IMR-90 (cell line): ENCODE measurements around the gene PKDCC. TPM values are rescaled to one million over a fixed set of nuclear protein-coding genes. Genes with fewer than 3 reads are reported as not detected.

Experiments
- ATAC-seq: fragments of 200-7000 bp; cut with Tn5 transposase; 2 replicates; pipeline ENCODE4 v1.9.1; 2020; ENCODE audit warnings: low read depth, mild to moderate bottlenecking, moderate library complexity
- BruUV-seq: library from RNA; stranded (reverse); fragments of 400-500 nt; replicated peaks from 2 replicates; lab custom pipeline; 2021; lab: Mats Ljungman, UMichigan
- CTCF ChIA-PET: fragments of 300-600 bp; formaldehyde crosslinking; extraction: SDS; loops from one replicate; lab custom pipeline; 2021; ENCODE audit warnings: antibody characterized with exemption; lab: Yijun Ruan, JAX
- POLR2A ChIA-PET: fragments of 300-600 bp; sonication (Branson Sonifier 250); formaldehyde crosslinking; loops from one replicate; lab custom pipeline; 2022; ENCODE audit warnings: antibody characterized with exemption; ENCODE audit not compliant: unreplicated experiment; lab: Charles Lee
- DNase-seq: peaks from one replicate; pipeline ENCODE4 v3.0.0; 2013
- H2AFZ ChIP-seq: replicated peaks from 2 replicates; pipeline ENCODE3; 2013; ENCODE audit warnings: low read length, mild to moderate bottlenecking; ENCODE audit not compliant: poor library complexity
- H2AK5ac ChIP-seq: 2 replicates; pipeline ENCODE4 v1.6.1; 2013; ENCODE audit warnings: low read depth, low read length, inconsistent platforms
- H2AK9ac ChIP-seq: replicated peaks from 2 replicates; pipeline ENCODE3; 2013; ENCODE audit warnings: mild to moderate bottlenecking, low read depth, low read length, moderate library complexity; ENCODE audit not compliant: poor library complexity
- H2BK120ac ChIP-seq: 2 replicates; pipeline ENCODE4 v1.6.1; 2013; ENCODE audit warnings: low read depth, low read length, inconsistent platforms
- H2BK15ac ChIP-seq: 3 replicates; pipeline ENCODE4 v1.6.1; 2013; ENCODE audit warnings: low read depth, low read length, inconsistent platforms
- H2BK20ac ChIP-seq: 2 replicates; pipeline ENCODE4 v1.6.1; 2013; ENCODE audit warnings: low read depth, mild to moderate bottlenecking, inconsistent platforms, low read length, moderate library complexity
- H2BK5ac ChIP-seq: 2 replicates; pipeline ENCODE4 v1.6.1; 2013; ENCODE audit warnings: mild to moderate bottlenecking, low read depth, low read length, inconsistent platforms; ENCODE audit not compliant: poor library complexity, severe bottlenecking
- H3K14ac ChIP-seq: replicated peaks from 2 replicates; pipeline ENCODE4 v1.6.1; 2013; ENCODE audit warnings: low read depth, low read length, inconsistent platforms
- H3K18ac ChIP-seq: 2 replicates; pipeline ENCODE4 v1.6.1; 2013; ENCODE audit warnings: low read depth, low read length, control low read depth
- H3K23ac ChIP-seq: 2 replicates; pipeline ENCODE4 v1.6.1; 2013; ENCODE audit warnings: low read depth, low read length, inconsistent platforms
- H3K27ac ChIP-seq: 2 replicates; pipeline ENCODE4 v1.5.1; 2013; ENCODE audit warnings: mild to moderate bottlenecking, control low read depth, low read length; ENCODE audit not compliant: insufficient read depth
- H3K27me3 ChIP-seq: 2 replicates; pipeline ENCODE4 v1.6.1; 2013; ENCODE audit warnings: low read length; ENCODE audit not compliant: control insufficient read depth, insufficient read depth
- H3K36me3 ChIP-seq: 2 replicates; pipeline ENCODE4 v1.6.1; 2013; ENCODE audit warnings: low read length, mixed read lengths; ENCODE audit not compliant: control insufficient read depth, insufficient read depth
- H3K4ac ChIP-seq: 2 replicates; pipeline ENCODE4 v1.6.1; 2013; ENCODE audit warnings: low read depth, low read length, inconsistent platforms
- H3K4me1 ChIP-seq: 2 replicates; pipeline ENCODE4 v1.6.1; 2013; ENCODE audit warnings: low read length, mixed read lengths; ENCODE audit not compliant: control insufficient read depth, insufficient read depth
- H3K4me2 ChIP-seq: 2 replicates; pipeline ENCODE4 v1.6.1; 2013; ENCODE audit warnings: low read depth, mild to moderate bottlenecking, control low read depth, low read length, moderate library complexity
- H3K4me3 ChIP-seq: 2 replicates; pipeline ENCODE4 v1.5.1; 2013; ENCODE audit warnings: low read depth, mild to moderate bottlenecking, control low read depth, low read length, moderate library complexity; ENCODE audit not compliant: insufficient read depth
- H3K56ac ChIP-seq: 2 replicates; pipeline ENCODE4 v1.6.1; 2013; ENCODE audit warnings: low read length, inconsistent platforms; ENCODE audit not compliant: insufficient read depth; ENCODE audit errors: extremely low read depth
- H3K79me1 ChIP-seq, 2 experiments: 2 replicates each; pipeline ENCODE4 v1.6.1; 2013; ENCODE audit warnings: low read length in 2 of 2, inconsistent platforms in 1 of 2, low read depth in 1 of 2
- H3K9ac ChIP-seq: 2 replicates; pipeline ENCODE4 v1.6.1; 2013; ENCODE audit warnings: low read depth, low read length, control low read depth
- H3K9me1 ChIP-seq: 2 replicates; pipeline ENCODE4 v1.6.1; 2013; ENCODE audit warnings: low read length, inconsistent platforms; ENCODE audit not compliant: insufficient read depth
- H3K9me3 ChIP-seq: 2 replicates; pipeline ENCODE4 v1.6.1; 2013; ENCODE audit warnings: low read length; ENCODE audit not compliant: control insufficient read depth, insufficient read depth
- H4K20me1 ChIP-seq: 2 replicates; pipeline ENCODE4 v1.6.1; 2013; ENCODE audit warnings: low read length, inconsistent platforms; ENCODE audit not compliant: insufficient read depth
- H4K5ac ChIP-seq: 2 replicates; pipeline ENCODE4 v1.6.1; 2013; ENCODE audit warnings: mild to moderate bottlenecking, low read depth, low read length, control low read depth
- H4K8ac ChIP-seq, 2 experiments: 2 replicates each; pipeline ENCODE4 v1.6.1; 2013; ENCODE audit warnings: low read depth in 2 of 2, low read length in 2 of 2, control low read depth in 1 of 2, inconsistent platforms in 1 of 2
- H4K91ac ChIP-seq: 2 replicates; pipeline ENCODE4 v1.6.1; 2013; ENCODE audit warnings: low read depth, low read length, inconsistent platforms; ENCODE audit not compliant: insufficient read depth
- BHLHE40 ChIP-seq: fragments of 150-350 bp; IDR thresholded peaks from 2 replicates; pipeline ENCODE4 v1.6.1; 2016; ENCODE audit warnings: mild to moderate bottlenecking, low read depth, low read length
- CHD1 ChIP-seq: IDR thresholded peaks from 2 replicates; pipeline ENCODE4 v1.6.1; 2012; ENCODE audit warnings: low read depth, low read length, improper control_type of control experiment
- MXI1 ChIP-seq: IDR thresholded peaks from 2 replicates; pipeline ENCODE4 v1.6.1; 2012; ENCODE audit warnings: low read depth, mild to moderate bottlenecking, low read length, moderate library complexity, borderline replicate concordance
- NFE2L2 ChIP-seq: fragments of 150-350 bp; IDR thresholded peaks from 2 replicates; pipeline ENCODE4 v1.6.1; 2016; ENCODE audit warnings: low read depth, mild to moderate bottlenecking, low read length
- RCOR1 ChIP-seq: IDR thresholded peaks from 2 replicates; pipeline ENCODE4 v1.6.1; 2012; ENCODE audit warnings: mild to moderate bottlenecking, low read length, improper control_type of control experiment; ENCODE audit not compliant: insufficient replicate concordance
- RFX5 ChIP-seq: IDR thresholded peaks from 2 replicates; pipeline ENCODE4 v1.8.0; 2012; ENCODE audit warnings: low read depth, mild to moderate bottlenecking, low read length, moderate library complexity
- SMC3 ChIP-seq: fragments of 150-350 bp; IDR thresholded peaks from 2 replicates; pipeline ENCODE4 v1.6.1; 2016; ENCODE audit warnings: low read depth, mild to moderate bottlenecking, antibody characterized with exemption, low read length, moderate library complexity
- WGBS, 2 experiments: methylation state at CpG; one replicate each; pipeline versions ENCODE4 v1.1.5 to v1.1.7; 2013; ENCODE audit warnings: missing lambda C conversion rate in 2 of 2; ENCODE audit not compliant: insufficient read length in 1 of 2; ENCODE audit errors: extremely low coverage in 2 of 2; 5-methylcytosine and 5-hydroxymethylcytosine counted together
- dilution Hi-C: fragments of 300-500 bp; cut with HindIII; formaldehyde crosslinking; loops from one replicate; pipeline ENCODE4 v1.14.3; 2018; ENCODE audit warnings: low sequenced_read_pairs; ENCODE audit not compliant: unreplicated experiment
- in situ Hi-C: fragments of 300-500 bp; cut with MboI; formaldehyde crosslinking; loops from 3 replicates; pipeline ENCODE4 v1.14.3; 2019; ENCODE audit warnings: low sequenced_read_pairs, inconsistent platforms, mixed read lengths
- intact Hi-C: fragments of 100-400 bp; cut with micrococcal nuclease; formaldehyde crosslinking; loops from 2 replicates; pipeline ENCODE4 v1.10.0; 2022
- polyA plus RNA-seq, 3 experiments: library from polyadenylated mRNA; depleted of rRNA; stranded (reverse); fragments of >200 nt; gene quantifications; 2 replicates each; pipeline ENCODE4 v1.2.3, GENCODE V29; 2012; ENCODE audit warnings: low replicate concordance in 1 of 3
- total RNA-seq: library from RNA; depleted of rRNA; stranded (reverse); fragments of >200 nt; gene quantifications from 2 replicates; pipeline ENCODE4 v1.2.3, GENCODE V29; 2012
- TF ChIP-seq, protein P1 (sequence below): conservative IDR thresholded peaks from 2 replicates; pipeline ENCODE4 v1.5.1; 2012; ENCODE audit warnings: mild to moderate bottlenecking, low read depth, low read length, improper control_type of control experiment

Gene PKDCC
- total and polyA plus RNA-seq, 2 of the 4 experiments (the other 2 are of a cell fraction): 55.6 to 95.7 TPM

DNA sequence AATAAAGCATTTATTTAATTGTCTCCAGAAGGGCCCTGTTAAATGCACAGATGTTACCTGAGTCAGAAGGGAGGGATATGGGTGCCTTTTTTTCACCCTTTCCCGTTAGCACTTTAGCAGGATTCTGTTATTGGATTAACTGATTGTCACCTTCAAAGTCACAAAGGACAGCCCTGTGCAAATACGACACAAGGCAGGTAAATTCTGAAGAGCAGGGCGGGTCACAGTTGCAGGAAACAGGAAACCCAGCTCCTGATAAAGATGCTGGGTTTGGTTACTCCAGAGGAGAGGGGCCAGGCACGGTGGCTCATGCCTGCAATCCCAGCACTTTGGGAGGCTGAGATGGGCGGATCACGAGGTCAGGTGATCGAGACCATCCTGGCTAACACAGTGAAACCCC lies 11.4 kb upstream of the PKDCC start:
- dilution Hi-C loops (no loop called here), intact Hi-C loops (no loop called here), in situ Hi-C loops (no loop called here)
- DNase-seq (no peak), ATAC-seq (no peak)
- Histone ChIP-seq H3K27ac (no peak overlapping the region), H2BK20ac (no peak overlapping the region), H3K36me3 (no peaks in the 10 kb centered on the region), H2BK120ac (no peak overlapping the region), H3K4me3 (no peak overlapping the region), H4K20me1 (no peaks in the 10 kb centered on the region), H3K14ac (no peak overlapping the region), H3K4me2 (no peak overlapping the region), H3K18ac (no peak overlapping the region), H2AK5ac (no peak overlapping the region), H2AFZ (no peak overlapping the region), H3K27me3 (peaks cover 16% of the 10 kb centered on the region), H2BK5ac (no peak overlapping the region), H4K5ac (no peak overlapping the region), H3K79me1 (no peaks in the 10 kb centered on the region), H3K23ac (no peak overlapping the region), H3K56ac (no peak overlapping the region), H3K4me1 (no peaks in the 10 kb centered on the region), H3K9me1 (no peaks in the 10 kb centered on the region), H3K9ac (no peak overlapping the region), H4K8ac (no peak overlapping the region), H2BK15ac (no peak overlapping the region), H3K4ac (no peak overlapping the region), H4K91ac (no peak overlapping the region), H2AK9ac (no peak overlapping the region), H3K9me3 (no peaks in the 10 kb centered on the region)
- ChIA-PET POLR2A (no interaction called here), CTCF (no interaction called here)
- no CpG with 5 or more reads among the region's 7 CpGs for WGBS, 2 experiments
- TF ChIP-seq, protein P1, sequence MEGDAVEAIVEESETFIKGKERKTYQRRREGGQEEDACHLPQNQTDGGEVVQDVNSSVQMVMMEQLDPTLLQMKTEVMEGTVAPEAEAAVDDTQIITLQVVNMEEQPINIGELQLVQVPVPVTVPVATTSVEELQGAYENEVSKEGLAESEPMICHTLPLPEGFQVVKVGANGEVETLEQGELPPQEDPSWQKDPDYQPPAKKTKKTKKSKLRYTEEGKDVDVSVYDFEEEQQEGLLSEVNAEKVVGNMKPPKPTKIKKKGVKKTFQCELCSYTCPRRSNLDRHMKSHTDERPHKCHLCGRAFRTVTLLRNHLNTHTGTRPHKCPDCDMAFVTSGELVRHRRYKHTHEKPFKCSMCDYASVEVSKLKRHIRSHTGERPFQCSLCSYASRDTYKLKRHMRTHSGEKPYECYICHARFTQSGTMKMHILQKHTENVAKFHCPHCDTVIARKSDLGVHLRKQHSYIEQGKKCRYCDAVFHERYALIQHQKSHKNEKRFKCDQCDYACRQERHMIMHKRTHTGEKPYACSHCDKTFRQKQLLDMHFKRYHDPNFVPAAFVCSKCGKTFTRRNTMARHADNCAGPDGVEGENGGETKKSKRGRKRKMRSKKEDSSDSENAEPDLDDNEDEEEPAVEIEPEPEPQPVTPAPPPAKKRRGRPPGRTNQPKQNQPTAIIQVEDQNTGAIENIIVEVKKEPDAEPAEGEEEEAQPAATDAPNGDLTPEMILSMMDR: no peak
- TF ChIP-seq NFE2L2 (no peak), MXI1 (no peak), RCOR1 (no peak), SMC3 (no peak), RFX5 (no peak), BHLHE40 (no peak), CHD1 (no peak)
- no TSS peak for BruUV-seq
